PFSK-1 (cell line): ENCODE results near the gene BRD7.

Experiments used
- FOXP2 ChIP-seq: optimal IDR thresholded peaks from 2 replicates; pipeline ENCODE3; 2011; ENCODE audit warnings: borderline replicate concordance, control low read depth, inconsistent platforms; ENCODE audit not compliant: insufficient read depth; ENCODE audit errors: extremely low read length, extremely low read depth
- POLR2AphosphoS5 ChIP-seq: IDR thresholded peaks from 2 replicates; pipeline ENCODE4 v1.6.1; 2012; ENCODE audit warnings: low read depth, mild to moderate bottlenecking, control low read depth, low read length, moderate library complexity
- REST ChIP-seq, 2 experiments: IDR thresholded peaks; 2 replicates each; pipeline versions ENCODE4 v1.6.1 to v1.8.0; 2011 to 2012; ENCODE audit warnings: low read depth in 2 of 2, low read length in 2 of 2, control low read depth in 1 of 2, inconsistent platforms in 1 of 2, mild to moderate bottlenecking in 1 of 2, moderate library complexity in 1 of 2; ENCODE audit not compliant: insufficient read depth in 1 of 2
- SIN3A ChIP-seq: IDR thresholded peaks from 2 replicates; pipeline ENCODE4 v1.6.1; 2012; ENCODE audit warnings: mild to moderate bottlenecking, low read length, moderate library complexity, borderline replicate concordance; ENCODE audit not compliant: insufficient read depth

DNA sequence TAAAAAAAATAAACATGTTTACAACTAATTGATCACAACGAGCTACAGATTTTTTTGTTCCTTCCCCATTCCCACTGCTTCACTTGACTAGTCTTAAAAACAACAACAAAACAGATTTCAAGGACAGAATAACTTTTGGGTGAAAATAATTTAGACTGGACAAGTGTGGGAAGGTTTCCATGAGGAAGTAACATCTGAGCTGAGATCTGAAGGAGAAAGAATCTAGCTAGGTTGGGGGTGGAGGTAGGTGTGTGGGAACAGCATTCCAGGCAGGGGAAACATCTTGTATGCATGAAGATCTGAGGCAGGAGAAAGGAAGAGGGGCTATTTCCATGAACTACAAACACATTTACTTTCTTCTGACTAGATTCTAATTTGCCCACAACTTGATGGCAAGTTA, 9.2 kb downstream of the BRD7 start:
- TF ChIP-seq POLR2AphosphoS5 (no peak), REST (IDR thresholded peaks at IDR 0.05; ENCODE audit: insufficient read depth in 1 of 2, low read depth in 2 of 2, low read length in 2 of 2) (no peak), FOXP2 (no peak), SIN3A (no peak)
